ENCODE measurements around the gene UVSSA. TPM values are rescaled to one million over a fixed set of nuclear protein-coding genes. Genes with fewer than 3 reads are reported as not detected.
A peak's percentile ranks its signal among the peaks of the same experiment; 100 is the strongest.

UVSSA gene
- total RNA-seq, 2 donors from 2014 or later, result 50.4 to 61.6 TPM

DNA sequence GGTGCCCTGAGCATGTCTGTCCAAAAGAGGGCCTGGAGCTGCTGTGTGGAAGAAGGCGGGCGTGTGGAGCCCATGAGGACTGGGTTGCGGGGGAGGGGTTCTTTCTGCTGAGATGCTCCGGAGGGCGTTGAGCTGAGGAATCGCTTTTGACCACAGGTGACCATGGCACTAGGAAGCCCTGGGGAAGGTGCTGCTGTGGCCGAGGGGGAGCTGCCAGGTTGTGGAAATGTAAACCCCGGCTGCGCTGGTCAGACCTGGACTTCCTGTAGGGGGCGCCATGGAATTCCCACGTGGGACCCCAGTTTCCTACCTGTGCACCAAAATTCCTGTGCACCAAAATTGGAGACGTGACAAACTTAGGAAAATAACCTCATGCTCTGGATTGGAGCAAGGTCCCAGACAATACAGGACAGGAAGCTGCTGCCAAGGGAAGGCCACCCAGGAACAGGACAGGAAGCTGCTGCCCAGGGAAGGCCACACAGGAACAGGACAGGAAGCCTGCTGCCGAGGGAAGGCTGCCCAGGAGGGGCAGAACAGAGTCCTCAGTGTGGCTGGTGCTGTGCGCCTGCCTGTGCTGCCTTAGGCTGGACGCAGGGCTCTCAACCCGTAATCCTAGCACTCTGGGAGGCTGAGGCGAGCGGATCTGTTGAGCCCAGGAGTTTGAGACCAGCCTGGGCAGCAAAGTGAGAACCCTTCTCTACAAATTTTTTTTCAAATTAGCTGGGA lies 28.4 kb upstream of the UVSSA start:
- H3K9ac ChIP-seq (ENCODE audit: extremely low read depth, low read length, poor library complexity, severe bottlenecking), result no peak overlapping the region
- DNase-seq, result peak; percentile 74
- no peak overlapping the region for H3K27ac Mint-ChIP-seq
- H3K4me1 ChIP-seq (ENCODE audit: control insufficient read depth, insufficient read depth, low read length), result peaks cover 4% of the 10 kb centered on the region
- H3K27me3 Mint-ChIP-seq (ENCODE audit: insufficient read depth), result no peaks in the 10 kb centered on the region
- TF ChIP-seq, protein P1, sequence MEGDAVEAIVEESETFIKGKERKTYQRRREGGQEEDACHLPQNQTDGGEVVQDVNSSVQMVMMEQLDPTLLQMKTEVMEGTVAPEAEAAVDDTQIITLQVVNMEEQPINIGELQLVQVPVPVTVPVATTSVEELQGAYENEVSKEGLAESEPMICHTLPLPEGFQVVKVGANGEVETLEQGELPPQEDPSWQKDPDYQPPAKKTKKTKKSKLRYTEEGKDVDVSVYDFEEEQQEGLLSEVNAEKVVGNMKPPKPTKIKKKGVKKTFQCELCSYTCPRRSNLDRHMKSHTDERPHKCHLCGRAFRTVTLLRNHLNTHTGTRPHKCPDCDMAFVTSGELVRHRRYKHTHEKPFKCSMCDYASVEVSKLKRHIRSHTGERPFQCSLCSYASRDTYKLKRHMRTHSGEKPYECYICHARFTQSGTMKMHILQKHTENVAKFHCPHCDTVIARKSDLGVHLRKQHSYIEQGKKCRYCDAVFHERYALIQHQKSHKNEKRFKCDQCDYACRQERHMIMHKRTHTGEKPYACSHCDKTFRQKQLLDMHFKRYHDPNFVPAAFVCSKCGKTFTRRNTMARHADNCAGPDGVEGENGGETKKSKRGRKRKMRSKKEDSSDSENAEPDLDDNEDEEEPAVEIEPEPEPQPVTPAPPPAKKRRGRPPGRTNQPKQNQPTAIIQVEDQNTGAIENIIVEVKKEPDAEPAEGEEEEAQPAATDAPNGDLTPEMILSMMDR (conservative IDR thresholded peaks at IDR 0.05), result peak; percentile 68
- H3K9me3 Mint-ChIP-seq, result peaks cover 16% of the 10 kb centered on the region
- peaks cover 8% of the 10 kb centered on the region for H3K4me1 Mint-ChIP-seq
- H3K4me3 ChIP-seq (ENCODE audit: low read length), result no peak overlapping the region
- H3K27ac ChIP-seq (ENCODE audit: low read depth, low read length), result no peak overlapping the region
- peaks cover 70% of the 10 kb centered on the region for H3K36me3 ChIP-seq (ENCODE audit: control insufficient read depth, insufficient read depth, low read length)
- peaks cover 18% of the 10 kb centered on the region for H3K9me3 ChIP-seq (ENCODE audit: control insufficient read depth, low read length)
- H3K27me3 ChIP-seq (ENCODE audit: control insufficient read depth, insufficient read depth, low read length, poor library complexity, severe bottlenecking), result no peaks in the 10 kb centered on the region
- peaks cover 78% of the 10 kb centered on the region for H3K36me3 Mint-ChIP-seq (ENCODE audit: low read depth)
- no peak overlapping the region for H3K4me3 Mint-ChIP-seq
- 93 to 94% methylated on average over 16 to 18 of the region's 18 CpGs for WGBS, 2 experiments (ENCODE audit: insufficient coverage in 1 of 2, insufficient read length in 1 of 2)

DNA sequence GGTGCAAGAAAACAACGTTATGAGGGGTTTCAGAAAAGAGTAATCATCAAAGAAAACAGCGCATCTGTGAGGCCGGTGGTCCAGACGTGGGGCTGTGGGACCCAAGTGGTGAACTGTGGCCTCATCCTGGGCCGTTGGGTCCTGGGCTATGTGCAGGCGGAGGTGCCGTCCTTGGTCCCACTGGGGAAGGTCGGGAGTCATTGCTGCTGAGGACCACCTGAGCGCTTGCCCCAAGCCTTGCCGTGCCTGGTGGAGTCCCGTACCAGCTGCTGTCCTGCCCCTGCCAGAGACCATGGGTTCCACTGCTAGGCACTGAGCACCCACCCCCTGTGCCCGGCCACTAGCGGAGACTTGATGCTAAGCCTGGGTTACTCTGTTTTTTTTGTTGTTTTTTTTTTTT lies 25.5 kb upstream of the UVSSA start:
- Histone ChIP-seq H3K4me1 (ENCODE audit: control insufficient read depth, insufficient read depth, low read length) (peaks cover 4% of the 10 kb centered on the region), H3K9me3 (ENCODE audit: control insufficient read depth, low read length) (peaks cover 9% of the 10 kb centered on the region), H3K4me3 (ENCODE audit: low read length) (no peak overlapping the region), H3K36me3 (ENCODE audit: control insufficient read depth, insufficient read depth, low read length) (peaks cover 52% of the 10 kb centered on the region), H3K27me3 (ENCODE audit: control insufficient read depth, insufficient read depth, low read length, poor library complexity, severe bottlenecking) (no peaks in the 10 kb centered on the region), H3K9ac (ENCODE audit: extremely low read depth, low read length, poor library complexity, severe bottlenecking) (no peak overlapping the region), H3K27ac (ENCODE audit: low read depth, low read length) (no peak overlapping the region)
- H3K36me3 Mint-ChIP-seq (ENCODE audit: low read depth), result peaks cover 60% of the 10 kb centered on the region
- H3K9me3 Mint-ChIP-seq, result peaks cover 11% of the 10 kb centered on the region
- H3K4me1 Mint-ChIP-seq, result peaks cover 8% of the 10 kb centered on the region
- H3K27me3 Mint-ChIP-seq (ENCODE audit: insufficient read depth), result no peaks in the 10 kb centered on the region
- H3K4me3 Mint-ChIP-seq, result no peak overlapping the region
- TF ChIP-seq, protein P1 (conservative IDR thresholded peaks at IDR 0.05), result no peak
- H3K27ac Mint-ChIP-seq, result no peak overlapping the region
- peak; percentile 37 for DNase-seq
- whole genome bisulfite sequencing, 2 experiments (ENCODE audit: insufficient coverage in 1 of 2, insufficient read length in 1 of 2), result 94 to 97% methylated on average over 11 to 13 of the region's 13 CpGs

DNA sequence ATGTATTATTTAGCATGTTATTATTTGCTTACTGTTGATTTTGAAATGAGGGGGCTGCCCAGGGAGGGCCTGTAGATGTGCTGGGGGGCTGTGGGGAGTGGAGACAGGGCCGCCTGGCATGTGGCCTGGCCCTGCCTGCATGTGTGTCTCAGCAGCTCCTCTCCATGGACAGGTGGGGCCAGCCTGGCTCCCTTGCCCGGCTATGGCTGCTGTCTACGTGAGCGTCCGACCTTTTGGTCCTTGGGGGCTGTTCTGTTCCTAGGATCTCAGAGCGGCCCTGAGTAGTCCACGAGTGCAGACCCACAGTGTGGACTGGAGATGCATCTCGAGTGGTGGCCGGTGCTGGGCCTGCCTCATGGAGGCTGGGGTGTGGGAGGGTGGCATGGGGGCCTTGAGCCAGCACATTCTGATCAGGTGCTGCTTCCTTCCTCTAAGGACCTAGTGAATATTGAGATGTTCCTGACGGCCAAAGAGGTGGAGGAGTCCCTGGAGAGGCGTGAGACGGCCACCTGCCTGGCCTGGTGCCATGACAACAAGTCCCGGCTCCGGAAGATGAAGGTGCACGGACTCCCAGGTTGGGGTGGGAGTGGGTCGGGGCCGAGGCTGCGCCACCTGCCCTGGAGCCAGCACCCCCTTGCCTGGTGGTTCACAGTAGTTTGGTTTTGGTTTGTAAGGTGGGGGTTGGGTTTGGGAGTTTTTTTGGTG lies 24.9 kb upstream of the UVSSA start:
- TF ChIP-seq, protein P1 (conservative IDR thresholded peaks at IDR 0.05), result no peak
- Mint-ChIP-seq H3K4me1 (peaks cover 8% of the 10 kb centered on the region), H3K4me3 (no peak overlapping the region), H3K27me3 (ENCODE audit: insufficient read depth) (no peaks in the 10 kb centered on the region), H3K9me3 (peaks cover 11% of the 10 kb centered on the region), H3K36me3 (ENCODE audit: low read depth) (peaks cover 57% of the 10 kb centered on the region), H3K27ac (peak overlapping the region; percentile 61)
- WGBS, 2 experiments (ENCODE audit: insufficient coverage in 1 of 2, insufficient read length in 1 of 2), result 96 to 97% methylated on average over 11 to 18 of the region's 18 CpGs
- Histone ChIP-seq H3K4me3 (ENCODE audit: low read length) (no peak overlapping the region), H3K27me3 (ENCODE audit: control insufficient read depth, insufficient read depth, low read length, poor library complexity, severe bottlenecking) (no peaks in the 10 kb centered on the region), H3K27ac (ENCODE audit: low read depth, low read length) (no peak overlapping the region), H3K9ac (ENCODE audit: extremely low read depth, low read length, poor library complexity, severe bottlenecking) (no peak overlapping the region), H3K9me3 (ENCODE audit: control insufficient read depth, low read length) (peaks cover 9% of the 10 kb centered on the region), H3K4me1 (ENCODE audit: control insufficient read depth, insufficient read depth, low read length) (peaks cover 4% of the 10 kb centered on the region), H3K36me3 (ENCODE audit: control insufficient read depth, insufficient read depth, low read length) (peaks cover 54% of the 10 kb centered on the region)
- DNase-seq, result peak; percentile 59
